Lower lobe of right lung (tissue), 2 donors: ENCODE measurements around the gene CEACAM3. TPM values are rescaled to one million over a fixed set of nuclear protein-coding genes. Genes with fewer than 3 reads are reported as not detected.
A peak's percentile ranks its signal among the peaks of the same experiment; 100 is the strongest.
"Not testable (repeated sequence)": the region's sequence is repeated elsewhere in the genome, so short reads cannot be mapped to it uniquely, and the experiment has no call there.

ENCODE experiments used
- ATAC-seq, 2 donors: fragments of 200-7000 bp; cut with Tn5 transposase; one replicate each; pipeline ENCODE4 v1.9.1; 2020 to 2022; ENCODE audit warnings: mild to moderate bottlenecking in 2 of 2, moderate library complexity in 2 of 2
- DNase-seq: peaks from one replicate; pipeline ENCODE4 v3.0.0-alpha.2; 2020
- H3K27ac ChIP-seq: fragments of 200-600 bp; one replicate; pipeline ENCODE4 v1.8.0; 2022
- H3K27me3 ChIP-seq: fragments of 200-600 bp; one replicate; pipeline ENCODE4 v1.8.0; 2022; ENCODE audit warnings: low read depth
- H3K36me3 ChIP-seq: fragments of 200-600 bp; one replicate; pipeline ENCODE4 v1.8.0; 2022; ENCODE audit warnings: mild to moderate bottlenecking
- H3K4me1 ChIP-seq: fragments of 200-600 bp; one replicate; pipeline ENCODE4 v1.8.0; 2022
- H3K4me3 ChIP-seq: fragments of 200-600 bp; one replicate; pipeline ENCODE4 v1.8.0; 2022; ENCODE audit warnings: mild to moderate bottlenecking
- H3K9me3 ChIP-seq: fragments of 200-600 bp; one replicate; pipeline ENCODE4 v1.8.0; 2022
- intact Hi-C: fragments of 100-400 bp; cut with DNase I; formaldehyde crosslinking; loops from one replicate; pipeline ENCODE4 v1.11.0; 2022
- long read RNA-seq: library from polyadenylated mRNA; unstranded; transcript quantifications from one replicate; pipeline ENCODE4 v2.0.0, GENCODE V29; 2021
- total RNA-seq: library from RNA; stranded (reverse); fragmentation: NEBNext Ultra II Directional; extraction: Animal tissue kit (Norgen Biotek cat#: 25700); gene quantifications from one replicate; pipeline ENCODE4 v1.2.1, GENCODE V29; 2021
- TF ChIP-seq, protein P1 (sequence below): fragments of 200-600 bp; IDR thresholded peaks from one replicate; pipeline ENCODE4 v1.8.0; 2022; ENCODE audit warnings: antibody characterized with exemption, mild to moderate bottlenecking
- donor health status: DM: no; HTN: yes; CAD: no; lungs with severe emphysema.

The CEACAM3 gene
- 4.3 TPM for total RNA-seq
- long read RNA-seq, partial matches to known transcripts, result 1 of 2 reads
- long read RNA-seq, other reads (novel, unspliced or antisense), result 0 of 2 reads

GRCh38 chr19:41796362-41796761, at the start of gene CEACAM3:
Gene CEACAM3, plus strand, starts transcription at chr19:41796587. Its CDS starts 91 bp downstream, at chr19:41796678.
- Histone ChIP-seq H3K36me3 (no peaks in the 10 kb centered on the region), H3K4me1 (peaks cover 31% of the 10 kb centered on the region), H3K9me3 (no peaks in the 10 kb centered on the region), H3K27me3 (peaks cover 10% of the 10 kb centered on the region), H3K4me3 (no peak within 1 kb of the TSS), H3K27ac (no peak within 1 kb of the TSS)
- ATAC-seq (peak in 1 of 2 donors; percentile 28), DNase-seq (no peak)
- TF ChIP-seq, protein P1, sequence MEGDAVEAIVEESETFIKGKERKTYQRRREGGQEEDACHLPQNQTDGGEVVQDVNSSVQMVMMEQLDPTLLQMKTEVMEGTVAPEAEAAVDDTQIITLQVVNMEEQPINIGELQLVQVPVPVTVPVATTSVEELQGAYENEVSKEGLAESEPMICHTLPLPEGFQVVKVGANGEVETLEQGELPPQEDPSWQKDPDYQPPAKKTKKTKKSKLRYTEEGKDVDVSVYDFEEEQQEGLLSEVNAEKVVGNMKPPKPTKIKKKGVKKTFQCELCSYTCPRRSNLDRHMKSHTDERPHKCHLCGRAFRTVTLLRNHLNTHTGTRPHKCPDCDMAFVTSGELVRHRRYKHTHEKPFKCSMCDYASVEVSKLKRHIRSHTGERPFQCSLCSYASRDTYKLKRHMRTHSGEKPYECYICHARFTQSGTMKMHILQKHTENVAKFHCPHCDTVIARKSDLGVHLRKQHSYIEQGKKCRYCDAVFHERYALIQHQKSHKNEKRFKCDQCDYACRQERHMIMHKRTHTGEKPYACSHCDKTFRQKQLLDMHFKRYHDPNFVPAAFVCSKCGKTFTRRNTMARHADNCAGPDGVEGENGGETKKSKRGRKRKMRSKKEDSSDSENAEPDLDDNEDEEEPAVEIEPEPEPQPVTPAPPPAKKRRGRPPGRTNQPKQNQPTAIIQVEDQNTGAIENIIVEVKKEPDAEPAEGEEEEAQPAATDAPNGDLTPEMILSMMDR, result no peak
- intact Hi-C loops, result no loop called here

- Histone ChIP-seq H3K27ac (no peak overlapping the region), H3K4me3 (no peak overlapping the region), H3K9me3 (no peaks in the 10 kb centered on the region), H3K27me3 (peaks cover 8% of the 10 kb centered on the region), H3K36me3 (no peaks in the 10 kb centered on the region), H3K4me1 (no peaks in the 10 kb centered on the region)
- intact Hi-C loops, result no loop called here
- TF ChIP-seq, protein P1, result peak; percentile 49
- DNase-seq (peak; percentile 62), ATAC-seq (peak; percentile 78 to 79)
Measured at GRCh38 chr19:41746593-41747227, 49.7 kb upstream of the CEACAM3 start.

DNA sequence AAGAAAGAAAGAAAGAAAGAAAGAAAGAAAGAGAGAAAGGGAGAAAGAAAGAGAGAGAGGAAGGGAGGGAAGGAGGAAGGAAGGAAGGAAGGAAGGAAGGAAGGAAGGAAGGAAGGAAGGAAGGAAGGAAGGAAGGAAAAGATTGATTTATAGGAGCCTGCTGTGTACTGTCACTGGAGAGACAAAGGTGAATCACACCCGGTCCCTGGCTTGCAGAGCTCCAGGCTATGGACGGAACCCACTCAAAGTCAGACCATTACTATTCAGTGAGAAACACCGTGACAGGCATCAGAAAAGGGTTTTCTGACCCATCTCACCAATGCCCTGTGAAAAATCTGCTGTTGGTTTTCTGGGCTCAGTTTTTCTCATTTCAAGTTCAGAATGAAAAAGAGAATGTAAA, 48.4 kb upstream of the CEACAM3 start:
- Histone ChIP-seq H3K27me3 (peaks cover 8% of the 10 kb centered on the region), H3K4me1 (no peaks in the 10 kb centered on the region), H3K36me3 (no peaks in the 10 kb centered on the region), H3K4me3 (no peak overlapping the region), H3K27ac (no peak overlapping the region), H3K9me3 (no peaks in the 10 kb centered on the region)
- no peak for DNase-seq
- TF ChIP-seq, protein P1, result no peak
- intact Hi-C loops, result no loop called here
- ATAC-seq, result no peak

DNA sequence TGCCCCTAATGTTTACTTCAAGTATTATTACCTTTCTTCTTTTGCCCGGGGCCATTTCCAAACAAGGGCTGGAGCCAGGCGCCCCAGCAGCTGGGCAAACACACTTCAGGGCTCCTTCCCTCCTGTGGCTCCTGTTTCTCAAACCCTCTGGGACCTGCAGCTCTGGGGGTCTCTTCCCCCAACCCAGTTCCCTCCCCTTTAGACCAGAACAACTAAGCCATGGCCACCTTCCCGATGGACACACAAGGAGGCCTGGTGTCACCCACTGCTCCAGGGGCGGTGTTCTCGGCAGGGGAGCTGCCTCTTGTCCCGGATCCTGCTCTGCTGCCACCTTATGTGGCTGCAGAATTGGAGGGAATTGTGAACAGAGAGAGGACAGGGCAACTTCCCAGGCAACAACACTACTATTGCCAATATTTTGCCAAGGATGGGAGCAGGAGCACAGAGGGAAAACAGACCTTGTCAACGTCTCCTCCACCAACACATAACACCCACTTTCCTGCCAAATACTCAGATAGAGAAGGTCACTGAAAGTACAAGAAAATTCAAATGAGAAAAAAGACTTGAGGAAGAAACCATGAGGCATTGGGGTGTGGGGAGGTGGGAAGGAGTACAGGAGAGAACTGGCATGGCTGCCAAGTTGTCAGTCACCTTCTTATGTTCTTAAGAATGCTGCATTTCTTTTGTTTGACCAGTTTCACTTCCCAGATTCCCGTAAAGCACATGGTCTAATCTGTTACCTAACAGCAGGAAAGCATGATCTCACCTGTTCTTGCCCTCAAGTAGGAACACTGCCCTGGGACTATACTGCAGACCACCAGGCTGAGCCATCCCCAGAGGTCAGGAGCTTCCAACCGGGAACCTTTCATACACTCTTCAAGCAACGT, 45.9 kb upstream of the CEACAM3 start:
- H3K36me3 ChIP-seq, H3K27me3 ChIP-seq, H3K4me1 ChIP-seq, intact Hi-C loops, H3K9me3 ChIP-seq: not testable (repeated sequence)
- peak overlapping the region; percentile 74 for H3K27ac ChIP-seq
- H3K4me3 ChIP-seq, result peak overlapping the region; percentile 15
- peak; percentile 69 to 71 for ATAC-seq
- peak; percentile 64 for DNase-seq

GRCh38 chr19:41753159-41753558, 43.2 kb upstream of the CEACAM3 start:
- Histone ChIP-seq H3K9me3 (no peaks in the 10 kb centered on the region), H3K27me3 (no peaks in the 10 kb centered on the region), H3K4me3 (no peak overlapping the region), H3K36me3 (no peaks in the 10 kb centered on the region), H3K4me1 (peaks cover 8% of the 10 kb centered on the region), H3K27ac (no peak overlapping the region)
- TF ChIP-seq, protein P1, result peak; percentile 79
- intact Hi-C loops, result no loop called here
- ATAC-seq, result peak; percentile 52 to 62
- peak; percentile 87 for DNase-seq
